Measurements from ENCODE around the gene ITGA2B. TPM values are rescaled to one million over a fixed set of nuclear protein-coding genes. Genes with fewer than 3 reads are reported as not detected.
A peak's percentile ranks its signal among the peaks of the same experiment; 100 is the strongest.

The ITGA2B gene
- total and polyA plus RNA-seq, 10 of the 15 experiments (the other 5 are each of a cell fraction or from before 2014, with no cell fraction given), result 0.04 to 0.51 (median 0.21) TPM; not detected in 1

DNA sequence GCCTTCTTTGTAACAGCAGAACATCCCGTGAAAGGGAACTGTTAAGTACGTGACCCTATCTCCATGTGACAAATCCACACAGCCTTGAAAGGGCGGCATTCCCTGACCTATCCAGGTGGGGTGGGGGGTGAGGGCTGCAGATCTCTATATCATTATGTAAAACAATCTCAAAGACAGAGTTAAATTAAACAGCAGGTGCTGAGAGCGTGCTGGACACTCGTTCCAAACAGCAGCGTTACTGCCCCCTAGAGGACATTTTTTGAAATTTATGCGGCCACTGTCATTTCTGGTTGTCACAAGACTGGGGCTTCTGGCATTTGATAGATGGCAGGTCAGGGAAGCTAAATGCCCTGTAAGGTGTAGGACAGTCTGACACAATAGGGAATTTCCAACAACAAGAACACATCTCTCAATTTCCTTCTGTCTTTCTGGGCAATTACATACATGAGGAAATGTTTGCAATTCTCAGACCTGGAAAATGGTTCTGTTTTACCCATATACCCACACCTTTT, 58.1 kb downstream of the ITGA2B start:
- peak overlapping the region; percentile 69 for H2AFZ ChIP-seq (ENCODE audit: control insufficient read depth, low read depth, low read length)
- in situ Hi-C loops (cut with MboI), result no loop called here
- FAIRE-seq, result peak; percentile 84
- no peaks in the 10 kb centered on the region for H3K9me3 ChIP-seq (replicated peaks; ENCODE audit: control insufficient read depth, insufficient read depth, low read length)
- H3K4me1 ChIP-seq (ENCODE audit: control insufficient read depth, insufficient read depth, low read length), result peaks cover 14% of the 10 kb centered on the region
- DNase-seq (ENCODE audit: low read depth, low spot score), result no peak
- intact Hi-C loops (cut with micrococcal nuclease; ENCODE audit: unreplicated experiment), result loop anchor here (1.0 kb wide), 1 partner anchor 121 kb away; no protein-coding TSS in a partner anchor
- CTCF ChIA-PET, result interaction anchor here (0.7 to 9.1 kb wide), 24 partner anchors 11 to 338 kb away, joined by 3 to 154 read pairs (median 4); partner anchors contain the start of gene GRN
- RAD21 ChIA-PET (ENCODE audit: unreplicated experiment), result interaction anchor here (0.7 to 4.4 kb wide), 11 partner anchors 11 to 231 kb away, joined by 3 to 46 read pairs (median 5); partner anchors contain the start of gene GRN
- no peak overlapping the region for H3K9ac ChIP-seq (ENCODE audit: control insufficient read depth, insufficient read depth, low read length)
- peak overlapping the region; percentile 40; the same call in 1 of the 2 replicates for H3K4me2 ChIP-seq (ENCODE audit: control insufficient read depth, insufficient read depth)
- ATAC-seq, result peak; percentile 72
- POLR2A ChIA-PET, result interaction anchor here (0.5 to 2.6 kb wide), 8 partner anchors 14 to 146 kb away, joined by 3 to 10 read pairs (median 3); partner anchors contain the start of gene GRN
- SMC1A ChIA-PET (ENCODE audit: uncharacterized antibody, unreplicated experiment), result interaction anchor here (0.7 to 4.3 kb wide), 13 partner anchors 11 to 387 kb away, joined by 3 to 38 read pairs (median 5); partner anchors contain the start of gene GRN
- H3K27ac ChIP-seq (ENCODE audit: control insufficient read depth, insufficient read depth), result no peak overlapping the region
- H3K27me3 ChIP-seq (replicated peaks in 1 of 2; ENCODE audit: control insufficient read depth in 2 of 2, insufficient read depth in 2 of 2, low read length in 1 of 2), result no peaks in the 10 kb centered on the region
- 3% methylated on average over 7 of the region's 7 CpGs for WGBS (ENCODE audit: insufficient coverage, insufficient replicate concordance, low lambda C conversion rate, missing lambda C conversion rate)
- no peaks in the 10 kb centered on the region for H4K20me1 ChIP-seq (ENCODE audit: control insufficient read depth, insufficient read depth)
- no TSS peak for BruUV-seq (replicated peaks)
- no peaks in the 10 kb centered on the region; the same call in 1 of the 2 replicates for H3K79me2 ChIP-seq (ENCODE audit: control insufficient read depth, insufficient read depth, low read length)
- no peaks in the 10 kb centered on the region for H3K36me3 ChIP-seq (ENCODE audit: control insufficient read depth in 2 of 2, insufficient read depth in 2 of 2, low read length in 1 of 2)
- H3K4me3 ChIP-seq, result no peak overlapping the region
- TF ChIP-seq, protein P1, sequence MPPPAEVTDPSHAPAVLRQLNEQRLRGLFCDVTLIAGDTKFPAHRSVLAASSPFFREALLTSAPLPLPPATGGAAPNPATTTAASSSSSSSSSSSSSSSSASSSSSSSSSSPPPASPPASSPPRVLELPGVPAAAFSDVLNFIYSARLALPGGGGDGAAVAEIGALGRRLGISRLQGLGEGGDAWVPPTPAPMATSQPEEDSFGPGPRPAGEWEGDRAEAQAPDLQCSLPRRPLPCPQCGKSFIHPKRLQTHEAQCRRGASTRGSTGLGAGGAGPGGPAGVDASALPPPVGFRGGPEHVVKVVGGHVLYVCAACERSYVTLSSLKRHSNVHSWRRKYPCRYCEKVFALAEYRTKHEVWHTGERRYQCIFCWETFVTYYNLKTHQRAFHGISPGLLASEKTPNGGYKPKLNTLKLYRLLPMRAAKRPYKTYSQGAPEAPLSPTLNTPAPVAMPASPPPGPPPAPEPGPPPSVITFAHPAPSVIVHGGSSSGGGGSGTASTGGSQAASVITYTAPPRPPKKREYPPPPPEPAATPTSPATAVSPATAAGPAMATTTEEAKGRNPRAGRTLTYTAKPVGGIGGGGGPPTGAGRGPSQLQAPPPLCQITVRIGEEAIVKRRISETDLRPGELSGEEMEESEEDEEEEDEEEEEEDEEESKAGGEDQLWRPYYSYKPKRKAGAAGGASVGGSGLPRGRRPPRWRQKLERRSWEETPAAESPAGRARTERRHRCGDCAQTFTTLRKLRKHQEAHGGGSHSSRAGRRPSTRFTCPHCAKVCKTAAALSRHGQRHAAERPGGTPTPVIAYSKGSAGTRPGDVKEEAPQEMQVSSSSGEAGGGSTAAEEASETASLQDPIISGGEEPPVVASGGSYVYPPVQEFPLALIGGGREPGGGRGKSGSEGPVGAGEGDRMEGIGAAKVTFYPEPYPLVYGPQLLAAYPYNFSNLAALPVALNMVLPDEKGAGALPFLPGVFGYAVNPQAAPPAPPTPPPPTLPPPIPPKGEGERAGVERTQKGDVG (CRISPR knock-in tag; IDR thresholded peaks at IDR 0.05), result no peak
- TF ChIP-seq WRNIP1 (IDR thresholded peaks at IDR 0.05; ENCODE audit: borderline replicate concordance, low read depth, low read length) (no peak), RAD21 (IDR thresholded peaks at IDR 0.05; ENCODE audit: insufficient read depth, low read depth, low read length) (peak; percentile 83), CREB1 (IDR thresholded peaks at IDR 0.05; ENCODE audit: low read depth) (0 out of 2 replicates have a peak, but pooled peaks have one; percentile 34), RB1 (IDR thresholded peaks at IDR 0.05; ENCODE audit: borderline replicate concordance) (no peak), SUZ12 (IDR thresholded peaks at IDR 0.05; ENCODE audit: unreplicated experiment) (no peak), MTA2 (IDR thresholded peaks at IDR 0.05; ENCODE audit: low read depth) (no peak), GABPA (IDR thresholded peaks at IDR 0.05; ENCODE audit: low read depth) (no peak), MEF2B (IDR thresholded peaks at IDR 0.05; ENCODE audit: partially characterized antibody, poor library complexity, severe bottlenecking) (no peak), TCF7 (IDR thresholded peaks at IDR 0.05; ENCODE audit: borderline replicate concordance) (no peak), SMC3 (IDR thresholded peaks at IDR 0.05; ENCODE audit: borderline replicate concordance, low read length) (peak; percentile 81), MXI1 (IDR thresholded peaks at IDR 0.05; ENCODE audit: low read depth, low read length) (0 out of 2 replicates have a peak, but pooled peaks have one; percentile 46), ATF7 (IDR thresholded peaks at IDR 0.05; ENCODE audit: low read depth) (peak; percentile 23; the same call in 1 of the 2 replicates), NR2F1 (conservative IDR thresholded peaks at IDR 0.05) (no peak), RUNX3 (IDR thresholded peaks at IDR 0.05; ENCODE audit: low read length) (peak; percentile 38; the same call in 1 of the 2 replicates), EED (IDR thresholded peaks at IDR 0.05; ENCODE audit: low read depth) (no peak)
- TF ChIP-seq, protein P2, sequence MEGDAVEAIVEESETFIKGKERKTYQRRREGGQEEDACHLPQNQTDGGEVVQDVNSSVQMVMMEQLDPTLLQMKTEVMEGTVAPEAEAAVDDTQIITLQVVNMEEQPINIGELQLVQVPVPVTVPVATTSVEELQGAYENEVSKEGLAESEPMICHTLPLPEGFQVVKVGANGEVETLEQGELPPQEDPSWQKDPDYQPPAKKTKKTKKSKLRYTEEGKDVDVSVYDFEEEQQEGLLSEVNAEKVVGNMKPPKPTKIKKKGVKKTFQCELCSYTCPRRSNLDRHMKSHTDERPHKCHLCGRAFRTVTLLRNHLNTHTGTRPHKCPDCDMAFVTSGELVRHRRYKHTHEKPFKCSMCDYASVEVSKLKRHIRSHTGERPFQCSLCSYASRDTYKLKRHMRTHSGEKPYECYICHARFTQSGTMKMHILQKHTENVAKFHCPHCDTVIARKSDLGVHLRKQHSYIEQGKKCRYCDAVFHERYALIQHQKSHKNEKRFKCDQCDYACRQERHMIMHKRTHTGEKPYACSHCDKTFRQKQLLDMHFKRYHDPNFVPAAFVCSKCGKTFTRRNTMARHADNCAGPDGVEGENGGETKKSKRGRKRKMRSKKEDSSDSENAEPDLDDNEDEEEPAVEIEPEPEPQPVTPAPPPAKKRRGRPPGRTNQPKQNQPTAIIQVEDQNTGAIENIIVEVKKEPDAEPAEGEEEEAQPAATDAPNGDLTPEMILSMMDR (IDR thresholded peaks at IDR 0.05 in 2 of 3, conservative IDR thresholded peaks at IDR 0.05 in 1 of 3; ENCODE audit: control insufficient read depth in 2 of 3, extremely low read depth in 1 of 3, insufficient read depth in 1 of 3, low read depth in 3 of 3, low read length in 3 of 3), result peak; percentile 69 to 85 (median 84)
- TF ChIP-seq, protein P3, sequence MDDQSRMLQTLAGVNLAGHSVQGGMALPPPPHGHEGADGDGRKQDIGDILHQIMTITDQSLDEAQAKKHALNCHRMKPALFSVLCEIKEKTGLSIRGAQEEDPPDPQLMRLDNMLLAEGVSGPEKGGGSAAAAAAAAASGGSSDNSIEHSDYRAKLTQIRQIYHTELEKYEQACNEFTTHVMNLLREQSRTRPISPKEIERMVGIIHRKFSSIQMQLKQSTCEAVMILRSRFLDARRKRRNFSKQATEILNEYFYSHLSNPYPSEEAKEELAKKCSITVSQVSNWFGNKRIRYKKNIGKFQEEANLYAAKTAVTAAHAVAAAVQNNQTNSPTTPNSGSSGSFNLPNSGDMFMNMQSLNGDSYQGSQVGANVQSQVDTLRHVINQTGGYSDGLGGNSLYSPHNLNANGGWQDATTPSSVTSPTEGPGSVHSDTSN (IDR thresholded peaks at IDR 0.05; ENCODE audit: insufficient replicate concordance, low read depth, low read length), result peak; percentile 78

All from GM12878 (cell line).